GM19099 (cell line): Measurements from ENCODE around the gene DIP2C.

Source experiments
- POLR2A ChIP-seq: IDR thresholded peaks from 3 replicates; pipeline ENCODE4 v1.6.1; 2011; ENCODE audit warnings: low read depth; ENCODE audit not compliant: insufficient read length; ENCODE audit errors: extremely low read depth

DIP2C gene

GRCh38 chr10:326350-326749 lies 363.1 kb downstream of the DIP2C start:
- TF ChIP-seq POLR2A = no peak

- no peak for TF ChIP-seq POLR2A
These were observed 364.2 kb downstream of the DIP2C start for GRCh38 chr10:325282-325681.

GRCh38 chr10:324593-324992 lies 364.9 kb downstream of the DIP2C start:
- no peak for TF ChIP-seq POLR2A

- TF ChIP-seq POLR2A = no peak
These were observed 365.7 kb downstream of the DIP2C start for GRCh38 chr10:323651-324293.

GRCh38 chr10:320771-321170 lies 368.7 kb downstream of the DIP2C start:
- no peak for TF ChIP-seq POLR2A

GRCh38 chr10:317926-318325 lies 371.5 kb downstream of the DIP2C start:
- TF ChIP-seq POLR2A = no peak

- TF ChIP-seq POLR2A = no peak
These were observed 372.1 kb downstream of the DIP2C start for GRCh38 chr10:317271-317769.

- no peak for TF ChIP-seq POLR2A
These were observed 373.1 kb downstream of the DIP2C start for GRCh38 chr10:316390-316789.

- no peak for TF ChIP-seq POLR2A
These were observed 374.6 kb downstream of the DIP2C start for GRCh38 chr10:314871-315270.

GRCh38 chr10:314381-314780 lies 375.1 kb downstream of the DIP2C start:
- no peak for TF ChIP-seq POLR2A

- TF ChIP-seq POLR2A = no peak
These were observed 377.4 kb downstream of the DIP2C start for GRCh38 chr10:311901-312665.

- TF ChIP-seq POLR2A = no peak
These were observed 378.4 kb downstream of the DIP2C start for GRCh38 chr10:310976-311639.

GRCh38 chr10:310371-310770 lies 379.1 kb downstream of the DIP2C start:
- TF ChIP-seq POLR2A = no peak

- TF ChIP-seq POLR2A = no peak
These were observed 380.8 kb downstream of the DIP2C start for GRCh38 chr10:308572-309085.

GRCh38 chr10:308101-308500 lies 381.4 kb downstream of the DIP2C start:
- TF ChIP-seq POLR2A = no peak
